NCI-H2029 (cell line): ENCODE measurements around the gene DEPDC7.
A peak's percentile ranks its signal among the peaks of the same experiment; 100 is the strongest.
"Not testable (repeated sequence)": the region's sequence is repeated elsewhere in the genome, so short reads cannot be mapped to it uniquely, and the experiment has no call there.

Experiments
- DNase-seq: peaks from one replicate; lab custom pipeline; 2025; lab: John Stamatoyannopoulos, UW

The DEPDC7 gene

DNA sequence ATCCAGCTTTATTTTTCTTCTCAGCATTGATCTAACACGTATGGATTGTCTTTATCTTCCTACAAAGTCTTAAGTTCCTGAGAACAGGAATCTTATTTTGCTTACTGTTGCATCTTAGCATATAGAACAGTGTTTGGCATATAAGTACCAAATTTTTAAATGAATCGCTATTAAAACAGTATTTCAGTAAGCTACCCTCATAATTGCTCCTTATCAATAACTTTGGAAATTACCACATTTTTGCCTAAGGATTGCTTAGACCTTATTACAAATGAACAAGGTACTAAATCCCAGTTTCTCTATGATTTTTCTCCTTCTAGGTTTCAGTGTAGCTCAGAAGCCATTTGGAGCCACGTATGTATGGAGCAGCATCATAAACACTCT lies 9.7 kb downstream of the DEPDC7 start:
- DNase-seq, result no peak

DNA sequence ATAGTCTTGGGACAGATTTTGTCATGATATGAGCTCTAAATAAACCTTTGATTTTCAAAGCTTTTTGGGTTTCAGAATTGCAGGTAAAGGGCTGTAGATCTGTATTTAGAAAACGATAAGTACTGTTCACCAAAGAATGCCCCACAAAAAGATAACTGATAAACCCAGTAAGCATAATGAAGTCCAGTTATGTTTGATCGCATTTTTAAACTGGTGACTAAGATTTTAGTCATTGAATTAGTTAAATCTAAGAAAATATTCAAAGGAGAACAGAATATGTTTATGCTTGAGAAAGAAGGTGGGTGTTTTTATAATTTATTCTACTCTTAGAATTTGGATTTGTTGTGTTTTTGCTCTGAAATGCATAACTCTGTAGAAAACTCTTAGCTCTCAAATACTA lies 11.6 kb downstream of the DEPDC7 start:
- no peak for DNase-seq

GRCh38 chr11:33027846-33028536 lies 12.3 kb downstream of the DEPDC7 start:
- no peak for DNase-seq

GRCh38 chr11:33028537-33028914 lies 12.8 kb downstream of the DEPDC7 start:
- DNase-seq, result no peak

DNA sequence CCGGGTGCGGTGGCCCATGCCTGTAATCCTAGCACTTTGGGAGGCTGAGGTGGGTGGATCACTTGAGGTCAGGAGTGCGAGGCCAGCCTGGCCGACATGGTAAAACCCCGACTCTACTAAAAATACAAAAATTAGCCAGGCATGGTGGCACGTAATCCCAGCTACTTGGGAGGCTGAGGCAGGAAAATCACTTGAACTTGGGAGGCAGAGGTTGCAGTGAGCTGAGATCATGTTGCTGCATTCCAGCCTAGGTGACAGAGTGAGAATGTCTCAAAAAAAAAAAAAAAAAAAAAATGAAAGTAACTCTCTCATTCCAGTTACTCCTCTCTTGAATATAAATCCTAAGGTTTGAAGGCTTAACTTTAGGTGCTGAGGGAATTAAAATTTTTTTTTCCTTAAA lies 13.5 kb downstream of the DEPDC7 start:
- not testable (repeated sequence) for DNase-seq

GRCh38 chr11:33033493-33033892 lies 17.8 kb downstream of the DEPDC7 start:
- no peak for DNase-seq

GRCh38 chr11:33035011-33035410 lies 19.3 kb downstream of the DEPDC7 start:
- no peak for DNase-seq

DNA sequence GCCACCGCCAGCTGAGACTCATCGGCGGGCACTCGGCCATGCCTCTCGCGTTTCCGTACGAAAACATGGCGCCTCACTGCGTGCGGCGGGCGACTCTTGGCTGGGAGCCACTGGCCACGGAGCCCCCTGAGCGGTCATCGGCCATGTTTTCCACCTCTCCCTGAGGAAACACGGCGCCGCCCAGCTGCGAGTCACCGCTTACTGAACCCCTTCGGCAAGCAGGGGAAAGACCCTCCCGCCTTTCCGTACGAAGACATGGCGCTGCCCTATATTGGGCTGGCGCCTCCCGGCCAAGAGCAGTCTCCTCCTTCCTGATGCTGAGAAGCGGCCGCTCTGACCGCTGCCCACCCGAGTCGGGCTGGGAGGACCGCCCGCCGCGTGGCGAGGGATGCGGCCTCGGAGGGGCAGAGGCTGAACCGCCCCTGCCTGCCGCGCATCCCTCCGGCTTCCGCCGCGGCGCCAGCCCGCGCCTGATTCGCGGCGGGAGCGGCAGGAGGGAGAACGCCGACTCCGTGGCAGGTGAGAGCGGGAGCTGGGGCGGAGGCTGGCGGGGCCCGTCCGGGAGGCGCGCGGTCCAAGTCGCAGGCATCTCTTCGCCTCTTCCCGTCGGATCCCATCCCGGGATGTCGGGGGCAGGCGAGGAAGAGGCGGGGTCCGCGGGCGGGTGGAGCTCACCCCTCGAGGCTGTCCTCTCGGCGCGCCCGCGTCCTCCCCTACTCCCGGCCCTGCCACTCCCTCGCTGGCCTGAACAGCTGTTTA lies 23.8 kb downstream of the DEPDC7 start, which contains the start of gene TCP11L1:
Gene TCP11L1 (plus strand): TSS at position 299 of the 759 bp plus-strand sequence. CDS start 4,202 bp downstream, outside the sequence.
- DNase-seq, result peak; percentile 79

GRCh38 chr11:33040033-33040861 lies 24.6 kb downstream of the DEPDC7 start:
- DNase-seq, result no peak

DNA sequence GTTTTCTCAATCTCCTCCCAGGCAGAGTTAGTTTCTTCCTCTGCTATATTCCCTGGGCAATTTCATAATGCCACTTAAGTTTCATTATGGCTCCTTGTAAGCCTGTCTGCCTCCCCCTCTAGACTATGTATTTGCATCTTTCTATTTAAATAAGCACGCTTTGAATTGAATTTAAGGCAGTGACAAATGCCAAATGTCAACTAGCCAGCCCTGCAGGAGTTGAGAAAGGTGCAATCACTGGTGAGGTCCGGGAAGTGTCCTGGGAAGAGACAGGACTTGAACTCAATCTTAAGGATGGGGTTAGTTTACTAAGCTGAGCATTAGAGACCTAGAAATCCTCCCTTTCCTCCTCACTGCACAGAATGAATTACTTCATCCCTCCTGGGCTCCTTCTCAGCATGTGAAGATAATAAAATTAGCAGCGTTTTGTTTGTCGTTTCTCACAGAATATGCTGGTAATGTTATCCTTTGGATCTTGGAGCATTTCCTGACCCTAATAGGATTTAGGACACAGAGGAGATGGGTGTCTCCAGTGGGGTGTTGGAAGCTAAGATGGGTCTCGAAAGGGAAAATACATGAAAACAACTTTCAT lies 25.3 kb downstream of the DEPDC7 start:
- no peak for DNase-seq

DNA sequence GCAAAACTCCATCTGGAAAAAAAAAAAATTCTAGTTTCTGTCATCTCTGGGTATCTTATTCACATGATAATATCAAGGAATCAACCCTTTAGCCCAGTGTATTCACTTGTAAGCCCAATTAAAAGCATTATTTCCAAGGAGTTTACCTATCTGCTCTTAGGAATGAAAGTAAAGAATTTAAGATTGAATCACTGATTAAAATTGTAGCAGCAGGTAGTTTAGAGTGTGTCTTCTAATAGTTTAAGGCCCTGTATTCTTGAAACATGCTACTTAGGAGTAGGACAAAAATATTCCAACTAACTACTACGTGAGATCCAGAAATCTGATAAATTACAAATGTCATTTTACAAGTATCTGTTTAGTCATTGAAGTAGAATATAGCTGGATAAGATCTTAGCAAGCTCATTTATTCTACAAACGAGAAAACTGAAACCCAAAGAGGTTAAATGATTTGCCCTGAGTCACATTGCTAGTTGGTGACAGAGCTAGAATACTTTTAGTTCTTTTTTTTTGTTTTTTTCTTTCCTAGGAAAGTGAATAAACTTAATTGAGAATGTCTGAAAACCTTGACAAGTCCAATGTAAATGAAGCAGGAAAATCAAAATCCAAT lies 27.6 kb downstream of the DEPDC7 start:
- no peak for DNase-seq

- DNase-seq, result no peak
Measured at GRCh38 chr11:33044285-33044756, 28.6 kb downstream of the DEPDC7 start.

DNA sequence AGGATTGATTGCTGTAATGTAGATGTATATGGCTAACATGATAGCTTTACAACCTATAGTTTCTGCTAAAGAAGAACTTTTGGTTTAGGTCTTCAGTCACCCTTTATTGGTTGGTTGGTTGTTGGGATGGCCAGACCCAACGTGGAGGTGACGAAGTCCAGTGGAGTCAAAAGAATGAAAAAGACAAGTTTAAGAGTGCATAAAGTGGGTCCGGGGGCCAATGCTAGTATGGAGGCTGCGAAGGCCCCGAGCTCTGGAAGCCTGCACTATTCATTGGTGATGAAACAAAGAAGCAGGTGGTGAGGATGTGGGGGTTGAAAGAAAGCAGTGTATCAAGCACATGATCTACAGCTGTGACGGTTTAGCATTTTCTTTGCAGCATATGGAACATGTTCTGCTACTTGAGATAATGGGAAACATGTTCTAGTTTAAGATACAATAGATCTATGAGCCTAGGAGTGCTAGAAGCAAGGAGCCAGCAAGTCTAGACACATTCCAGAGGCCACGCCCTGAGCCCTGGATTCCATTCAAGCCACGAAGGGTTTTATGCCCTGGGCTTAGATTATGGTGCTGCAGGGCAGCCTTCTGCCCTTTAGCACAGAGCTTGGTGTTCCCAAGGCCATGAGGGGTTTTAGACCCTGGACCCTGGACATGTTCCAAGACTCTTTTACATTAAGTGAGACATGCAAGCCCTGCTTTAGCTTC lies 30.0 kb downstream of the DEPDC7 start:
- DNase-seq, result no peak

GRCh38 chr11:33048701-33049100 lies 33.0 kb downstream of the DEPDC7 start:
- not testable (repeated sequence) for DNase-seq

GRCh38 chr11:33049565-33050408 lies 34.1 kb downstream of the DEPDC7 start:
- peak; percentile 74 for DNase-seq

- DNase-seq, result no peak
Measured at GRCh38 chr11:33052231-33052630, 36.6 kb downstream of the DEPDC7 start.

DNA sequence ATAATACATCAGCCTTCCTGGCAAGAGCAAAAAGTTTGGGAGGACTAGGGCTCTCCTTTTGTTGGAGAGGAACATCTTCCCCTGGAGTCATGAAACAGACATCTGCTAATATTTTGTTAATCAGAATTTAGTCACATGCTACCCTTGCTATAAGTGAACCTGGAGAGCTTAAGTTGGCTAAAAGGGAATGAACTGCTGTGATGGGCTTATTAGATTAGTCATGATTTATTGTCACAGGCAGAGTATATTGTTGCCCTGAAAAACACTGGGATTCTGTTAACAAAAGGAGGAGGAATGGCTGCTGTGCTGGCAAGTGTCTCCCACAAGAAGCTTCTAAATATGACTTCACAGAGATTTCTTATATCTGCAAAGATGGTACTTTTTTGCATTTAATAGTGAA lies 39.7 kb downstream of the DEPDC7 start:
- no peak for DNase-seq

- no peak for DNase-seq
Measured at GRCh38 chr11:33057284-33057683, 41.6 kb downstream of the DEPDC7 start.

DNA sequence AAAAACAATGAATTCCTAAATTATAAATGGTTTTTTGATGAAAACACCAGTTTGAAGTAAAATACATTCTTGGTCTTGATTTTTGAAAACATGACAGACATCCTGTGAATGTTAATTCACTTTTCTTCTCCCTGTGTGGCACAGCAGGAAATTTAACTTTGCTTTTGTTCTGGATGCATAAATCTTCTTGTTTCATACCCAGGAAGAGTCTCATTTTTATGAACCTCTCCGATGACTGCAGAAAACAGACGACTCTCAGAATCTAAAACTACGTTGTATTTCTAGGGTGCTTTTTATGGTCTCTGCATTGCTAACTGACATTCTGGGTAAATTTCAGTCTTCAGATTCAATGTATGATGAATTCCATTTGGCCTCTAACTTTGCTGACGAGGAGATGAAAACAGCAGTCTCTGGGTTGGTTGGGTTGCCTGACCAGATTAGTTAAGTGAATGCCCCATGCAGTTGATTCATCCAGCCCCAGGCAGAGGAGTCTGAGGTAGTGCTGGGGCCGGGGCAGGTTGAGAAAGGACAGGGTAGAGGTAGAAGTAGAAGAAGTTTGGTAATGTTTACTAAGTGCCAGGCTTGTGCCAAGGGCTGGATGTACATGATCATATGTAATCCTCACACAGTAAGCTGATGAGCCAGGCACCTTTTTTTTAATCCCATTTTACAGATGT lies 43.8 kb downstream of the DEPDC7 start:
- DNase-seq, result no peak
